HG03039 (cell line): ENCODE results near the gene RASSF7.

Experiments used
- ATAC-seq: cut with Tn5 transposase; IDR thresholded peaks from one replicate; pipeline ENCODE4 v1.9.1; 2021; ENCODE audit warnings: mild to moderate bottlenecking, moderate library complexity; ENCODE audit not compliant: unreplicated experiment

RASSF7 gene

GRCh38 chr11:607971-608659, 47.3 kb downstream of the RASSF7 start:
- no peak for ATAC-seq

- no peak for ATAC-seq
Observed at GRCh38 chr11:608791-609251, 48.1 kb downstream of the RASSF7 start.

GRCh38 chr11:609341-609811, 48.6 kb downstream of the RASSF7 start:
- no peak for ATAC-seq

DNA sequence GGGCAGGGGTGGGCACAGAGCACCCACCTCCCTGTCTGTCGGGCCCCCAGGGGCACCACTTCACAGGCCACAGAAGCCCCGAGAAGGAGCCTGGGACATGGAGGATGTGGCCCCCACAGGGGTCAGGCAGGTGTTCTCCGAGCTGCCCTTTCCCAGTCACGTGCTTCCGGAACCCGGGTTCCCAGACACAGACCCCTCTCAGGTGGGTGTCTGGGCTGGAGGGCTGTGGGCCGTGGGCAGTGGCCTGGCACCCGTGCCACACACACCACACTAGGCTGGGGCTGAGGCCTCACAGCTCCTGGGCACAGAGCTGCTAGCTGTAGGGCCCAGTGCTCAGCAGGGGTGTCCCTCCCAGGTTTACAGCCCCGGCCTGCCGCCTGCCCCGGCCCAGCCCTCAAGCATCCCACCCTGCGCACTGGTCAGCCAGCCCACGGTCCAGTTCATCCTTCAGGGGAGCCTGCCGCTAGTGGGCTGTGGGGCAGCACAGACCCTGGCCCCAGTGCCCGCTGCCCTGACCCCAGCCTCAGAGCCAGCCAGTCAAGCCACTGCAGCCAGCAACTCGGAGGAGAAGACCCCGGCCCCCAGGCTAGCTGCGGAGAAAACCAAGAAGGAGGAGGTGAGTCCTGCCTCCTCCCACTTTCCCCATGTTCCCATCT, 49.5 kb downstream of the RASSF7 start:
- ATAC-seq, result no peak

GRCh38 chr11:611001-611996, 50.5 kb downstream of the RASSF7 start:
- no peak for ATAC-seq

- ATAC-seq, result no peak
Observed at GRCh38 chr11:612201-612960, 51.6 kb downstream of the RASSF7 start.

DNA sequence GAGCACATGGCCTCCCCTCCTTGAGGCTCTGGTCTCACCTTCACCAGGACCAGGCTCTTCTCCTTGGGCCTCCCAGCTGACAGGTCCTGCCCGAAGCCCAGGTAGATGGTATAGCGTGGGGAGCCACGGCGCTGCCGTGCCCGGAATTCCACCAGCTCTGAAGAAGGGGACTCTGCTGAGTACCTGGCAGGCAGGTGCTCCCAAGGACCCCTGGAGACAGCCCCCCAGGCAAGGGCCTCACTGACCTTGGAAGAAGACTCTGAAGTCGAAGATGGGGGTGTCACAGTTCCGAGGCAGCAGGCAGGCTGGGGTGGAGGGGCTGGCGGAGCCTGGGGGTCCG, 52.2 kb downstream of the RASSF7 start:
- no peak for ATAC-seq

DNA sequence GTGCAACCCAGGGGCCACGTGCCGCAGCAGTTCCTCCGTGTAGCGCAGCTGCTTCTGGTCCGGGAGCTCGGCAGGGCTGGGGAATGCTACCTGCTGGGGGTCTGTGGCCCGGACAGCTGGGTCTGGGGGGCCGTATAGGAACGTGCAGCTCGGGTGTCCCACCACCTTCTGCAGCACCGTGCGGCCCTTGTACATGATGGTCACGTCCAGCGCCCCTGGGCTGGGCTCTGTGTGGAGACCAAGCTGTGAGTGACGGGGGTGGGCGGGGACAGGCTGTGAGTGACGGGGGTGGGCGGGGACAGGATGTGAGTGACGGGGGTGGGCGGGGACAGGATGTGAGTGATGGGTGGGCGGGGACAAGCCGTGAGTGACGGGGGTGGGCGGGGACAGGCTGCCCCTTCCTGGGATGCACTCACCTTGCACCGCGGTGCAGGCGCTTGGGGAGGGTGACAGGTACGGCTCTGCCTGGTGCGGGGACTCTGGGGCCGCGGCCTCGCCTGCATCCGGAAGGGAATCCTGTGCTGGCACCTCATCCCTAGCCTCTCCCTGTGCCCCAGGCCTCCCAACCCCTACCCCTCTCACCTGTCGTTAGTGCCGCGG, 52.7 kb downstream of the RASSF7 start:
- ATAC-seq, result no peak
